ENCODE data around the gene GPC3.
"Not testable (repeated sequence)": the region's sequence is repeated elsewhere in the genome, so short reads cannot be mapped to it uniquely, and the experiment has no call there.

Gene GPC3

DNA sequence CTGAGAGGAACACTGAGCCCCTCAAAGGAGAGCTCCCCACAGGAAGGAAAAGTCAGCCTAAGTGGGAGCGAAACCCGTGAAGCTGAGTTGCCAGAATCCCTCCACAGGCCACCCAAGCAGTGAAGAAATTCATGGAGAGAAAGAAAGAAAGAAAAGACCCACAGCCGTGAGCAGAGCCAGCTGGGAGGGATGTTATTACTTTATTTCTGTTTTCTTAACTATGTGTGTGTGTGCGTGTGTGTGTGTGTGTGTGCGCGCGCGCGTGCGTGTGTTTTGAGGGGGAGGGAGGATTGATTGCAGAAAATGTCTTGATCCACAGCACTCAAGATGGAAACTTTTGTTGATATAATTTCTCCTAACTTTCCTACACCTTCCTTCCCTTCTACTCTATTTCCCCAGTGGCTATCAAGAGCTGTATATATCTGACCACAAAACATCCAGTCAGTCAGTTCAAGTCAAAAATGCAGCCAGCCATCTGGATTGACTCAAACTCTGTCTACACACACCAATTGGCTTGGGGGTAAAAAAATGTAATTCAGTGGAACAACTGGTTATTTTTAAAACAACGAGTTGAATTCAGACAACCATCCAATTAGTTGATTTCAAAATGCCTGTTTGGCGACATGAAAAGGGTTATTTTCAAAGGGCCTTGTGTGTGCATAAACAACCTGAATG is 13.8 kb upstream of the GPC3 start:
- intact Hi-C loops (cut with DNase I): no loop called here
- DNase-seq: no peak

DNA sequence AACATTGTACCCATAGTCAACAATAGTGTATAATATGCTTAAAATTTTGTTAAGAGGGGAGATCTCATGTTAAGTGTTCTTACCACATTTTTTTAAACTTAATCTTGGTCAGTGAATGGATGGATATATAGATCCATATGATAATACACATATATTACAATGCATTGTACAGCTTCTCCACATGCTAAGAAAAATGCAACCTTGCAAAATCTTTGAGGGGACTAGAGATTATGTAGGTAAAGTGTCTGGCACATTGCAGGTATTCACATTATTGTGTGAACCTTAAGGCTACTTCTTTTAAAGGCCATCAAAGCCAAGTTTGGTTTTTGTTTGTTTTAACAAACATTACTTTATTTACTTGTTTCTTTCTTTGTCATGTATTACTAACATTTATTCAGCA is 10.4 kb upstream of the GPC3 start:
- intact Hi-C loops (cut with DNase I): no loop called here

DNA sequence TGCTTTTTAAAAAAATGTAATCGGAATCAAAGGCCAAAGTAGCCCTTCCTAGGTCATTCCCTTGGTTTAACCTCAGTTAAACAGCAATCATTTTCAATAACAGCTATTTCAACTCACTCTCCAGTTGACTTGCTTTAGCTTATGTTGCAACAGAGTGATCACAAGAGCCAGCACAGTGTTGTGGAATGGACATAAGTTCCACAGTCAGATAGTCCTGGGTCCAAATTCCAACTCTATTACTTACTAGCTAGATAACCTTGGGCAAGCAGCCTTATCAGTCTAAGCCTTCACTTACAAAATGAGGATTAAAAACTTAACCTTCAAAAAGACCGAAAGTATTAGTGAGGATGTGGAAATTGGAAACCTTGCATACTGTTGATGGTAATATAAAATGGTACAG is 9.2 kb upstream of the GPC3 start:
- intact Hi-C loops (cut with DNase I): no loop called here
- no peak for DNase-seq

More for the DNA sequence above, 10.4 kb upstream of the GPC3 start:
- no peak for DNase-seq

- intact Hi-C loops (cut with DNase I): no loop called here
- DNase-seq: no peak
These were observed 7.5 kb upstream of the GPC3 start for GRCh38 chrX:133992882-133993281.

- intact Hi-C loops (cut with DNase I): no loop called here
- DNase-seq: no peak
These were observed 6.4 kb upstream of the GPC3 start for GRCh38 chrX:133991814-133992213.

DNA sequence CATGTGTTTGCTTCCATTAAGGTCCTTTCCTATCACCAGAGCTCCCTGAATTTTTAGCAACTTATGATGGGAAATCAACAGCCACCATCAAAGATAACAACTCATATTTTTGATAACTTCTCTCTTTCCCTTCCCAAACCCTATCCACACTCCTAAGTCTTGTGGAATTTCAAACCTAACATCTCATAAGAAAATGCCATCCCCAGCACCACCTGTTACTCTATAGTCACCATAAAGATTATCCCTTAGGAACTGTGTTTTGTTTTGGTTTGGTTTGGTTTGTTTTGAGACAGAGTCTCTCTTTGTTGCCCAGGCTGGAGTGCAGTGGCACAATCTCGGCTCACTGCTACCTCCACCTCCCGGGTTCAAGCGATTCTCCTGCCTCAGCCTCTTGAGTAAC is 5.7 kb upstream of the GPC3 start:
- DNase-seq: not testable (repeated sequence)

DNA sequence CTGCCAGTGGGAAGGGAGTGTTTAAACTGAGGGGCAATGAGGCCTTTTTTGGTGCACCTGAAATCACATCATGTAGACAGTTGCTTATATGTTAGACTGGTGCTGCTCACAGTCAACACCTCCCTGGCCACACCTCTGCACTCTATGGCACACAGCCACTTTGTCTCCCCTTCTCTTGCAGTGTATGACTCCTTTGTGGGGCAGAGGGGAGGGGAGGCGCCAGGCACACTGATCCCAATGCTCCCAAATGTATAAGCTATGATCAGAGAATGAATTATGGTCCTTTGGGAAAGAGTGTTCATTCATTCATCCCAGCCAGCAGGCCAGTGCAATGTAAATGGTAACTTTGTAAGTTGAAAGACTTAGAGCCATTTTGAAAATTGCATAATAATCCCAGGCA is 4.6 kb upstream of the GPC3 start:
- no peak for DNase-seq
- intact Hi-C loops (cut with DNase I): no loop called here

More for the DNA sequence above, 5.7 kb upstream of the GPC3 start:
- intact Hi-C loops (cut with DNase I): not testable (repeated sequence)

- no peak for DNase-seq
- intact Hi-C loops (cut with DNase I): no loop called here
These were observed 4.1 kb upstream of the GPC3 start for GRCh38 chrX:133989490-133989889.

GRCh38 chrX:133988010-133988409 is 2.6 kb upstream of the GPC3 start:
- intact Hi-C loops (cut with DNase I): no loop called here
- DNase-seq: no peak

GRCh38 chrX:133987188-133987587 is 1.8 kb upstream of the GPC3 start:
- intact Hi-C loops (cut with DNase I): no loop called here
- no peak for DNase-seq

- intact Hi-C loops (cut with DNase I): no loop called here
- no peak for DNase-seq
These were observed 731 bp upstream of the GPC3 start for GRCh38 chrX:133985967-133986683.

GRCh38 chrX:133984857-133985163 is 584 bp downstream of the GPC3 start:
- peak in 1 of 10 donors; percentile 61 for DNase-seq

GRCh38 chrX:133983974-133984845 is 1.2 kb downstream of the GPC3 start:
- intact Hi-C loops (cut with DNase I): no loop called here
- DNase-seq: peak in 2 of 10 donors; percentile 61 to 81

More at GRCh38 chrX:133984857-133985163, 584 bp downstream of the GPC3 start:
- intact Hi-C loops (cut with DNase I): no loop called here

GRCh38 chrX:133983256-133983973 is 2.0 kb downstream of the GPC3 start:
- intact Hi-C loops (cut with DNase I): no loop called here
- DNase-seq: no peak

DNA sequence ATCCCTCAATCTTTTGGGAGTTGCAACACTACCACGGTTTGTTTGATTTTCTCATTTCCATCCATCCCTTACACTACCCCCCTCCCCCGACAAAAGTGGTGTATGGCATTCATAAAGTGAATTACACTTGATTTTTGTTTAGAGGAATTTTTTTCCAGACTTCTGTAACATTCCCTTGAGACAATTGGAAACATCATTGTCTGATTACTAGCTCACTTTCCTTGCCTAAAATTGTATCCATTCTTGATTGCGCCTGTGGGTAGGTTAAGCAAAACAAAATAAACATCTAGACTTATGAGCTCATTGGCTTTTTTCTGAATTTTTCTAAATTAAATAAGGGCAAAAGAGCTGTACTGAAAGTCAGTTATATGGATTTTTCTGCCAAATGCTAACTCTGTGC is 3.5 kb downstream of the GPC3 start:
- intact Hi-C loops (cut with DNase I): no loop called here
- no peak for DNase-seq

- intact Hi-C loops (cut with DNase I): no loop called here
- DNase-seq: no peak
These were observed 4.4 kb downstream of the GPC3 start for GRCh38 chrX:133980832-133981588.

DNA sequence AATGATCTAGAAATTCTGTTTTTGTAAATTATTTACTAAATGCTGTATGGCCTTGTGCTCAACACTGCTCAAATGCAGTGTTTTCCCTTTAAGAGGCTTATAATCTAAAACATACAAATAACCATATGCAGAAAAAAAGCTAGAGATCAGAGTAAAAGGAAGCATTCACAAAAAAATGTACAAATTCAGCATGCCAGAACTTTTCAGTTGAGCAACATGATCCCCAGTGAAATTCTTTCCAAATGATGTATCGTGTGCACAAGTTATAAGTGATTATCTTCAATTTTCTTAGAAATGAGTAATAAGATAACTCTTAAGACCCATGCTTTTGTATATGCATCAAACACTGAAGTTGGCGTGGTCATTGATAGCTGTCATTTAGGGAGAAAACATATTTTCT is 5.0 kb downstream of the GPC3 start:
- intact Hi-C loops (cut with DNase I): no loop called here
- no peak for DNase-seq

DNA sequence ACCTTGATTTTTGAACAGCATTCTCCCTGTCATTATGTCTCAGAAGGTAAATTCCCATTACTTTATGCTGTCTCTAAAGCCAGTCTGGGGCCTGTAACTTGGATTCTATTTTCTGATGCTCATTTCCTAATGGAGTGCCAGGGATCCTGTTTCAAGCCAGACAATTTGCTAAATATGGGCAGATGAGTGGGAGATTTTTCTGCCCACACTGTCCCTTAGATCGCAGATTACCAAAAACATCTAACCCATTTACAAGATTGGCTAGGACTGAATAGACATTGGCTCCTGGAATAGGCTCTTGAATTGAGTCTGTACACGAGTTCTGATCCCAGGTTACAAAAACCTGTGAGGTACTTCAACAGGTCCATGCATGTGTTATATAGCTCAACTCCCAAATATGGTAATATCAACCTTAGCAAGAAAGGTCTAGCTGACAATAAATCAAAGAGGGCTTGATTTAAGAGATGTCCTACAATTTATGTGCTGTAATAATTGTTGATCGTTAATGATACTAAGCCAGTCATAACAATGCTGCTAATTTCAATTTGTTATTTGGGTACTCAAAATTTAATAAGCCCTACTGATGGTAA is 5.7 kb downstream of the GPC3 start:
- DNase-seq: no peak
- intact Hi-C loops (cut with DNase I): no loop called here

GRCh38 chrX:133973704-133974103 is 11.7 kb downstream of the GPC3 start:
- intact Hi-C loops (cut with DNase I): no loop called here
- DNase-seq: no peak

DNA sequence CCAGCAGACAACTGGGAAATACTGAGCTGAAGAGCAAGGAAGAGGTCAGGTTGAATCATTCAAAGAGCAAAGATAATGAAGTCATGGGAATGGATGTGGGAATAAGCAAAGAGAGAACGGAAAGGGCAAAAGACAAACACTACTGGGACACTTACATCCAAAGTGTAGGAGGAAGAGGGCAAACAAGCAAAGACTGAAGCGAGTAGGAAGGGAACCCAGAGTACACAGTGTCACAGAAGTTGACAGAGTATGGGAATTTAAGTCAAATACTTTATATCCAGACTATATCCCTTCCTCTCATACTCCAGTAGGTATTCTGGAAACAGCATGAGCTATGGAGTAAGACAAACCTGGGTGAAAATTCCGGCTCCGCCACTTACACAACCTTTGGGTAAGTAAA is 12.5 kb downstream of the GPC3 start:
- intact Hi-C loops (cut with DNase I): no loop called here

More for the DNA sequence above, 12.5 kb downstream of the GPC3 start:
- DNase-seq: no peak

Measured in posterior cingulate gyrus (tissue), 11 donors.